Loucy (cell line): Measurements from ENCODE around the gene PDE11A.

Experiments
- EZH2phosphoT487 ChIP-seq: fragments of 200-600 bp; IDR thresholded peaks from 2 replicates; pipeline ENCODE4 v1.6.1; 2018; ENCODE audit warnings: antibody characterized with exemption, mild to moderate bottlenecking, moderate library complexity, borderline replicate concordance
- TF ChIP-seq, protein P1 (sequence below): fragments of 200-600 bp; sonication (generic); conservative IDR thresholded peaks from 2 replicates; pipeline ENCODE4 v1.5.1; 2014; ENCODE audit warnings: mild to moderate bottlenecking, antibody characterized with exemption, low read length

DNA sequence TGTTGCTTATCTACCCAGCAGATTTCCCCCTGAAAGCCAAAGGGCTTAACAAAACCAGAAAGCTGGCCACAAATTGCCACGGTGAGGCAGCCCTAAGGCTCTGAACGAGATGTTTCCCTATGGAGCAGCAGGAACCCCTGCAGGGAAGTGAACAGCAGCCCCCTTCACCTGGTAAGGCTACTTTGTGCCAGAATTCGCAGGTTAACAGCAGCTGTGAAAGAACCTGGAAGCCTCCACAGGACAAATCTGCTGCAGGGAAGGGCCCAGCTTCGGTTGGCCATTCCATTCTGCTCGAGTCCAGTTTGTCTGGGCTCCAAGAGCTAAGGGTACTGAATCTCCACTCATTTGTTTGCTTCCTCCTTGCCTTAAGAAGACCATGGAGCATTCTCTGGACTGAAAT lies 175.3 kb downstream of the PDE11A start:
- TF ChIP-seq, protein P1, sequence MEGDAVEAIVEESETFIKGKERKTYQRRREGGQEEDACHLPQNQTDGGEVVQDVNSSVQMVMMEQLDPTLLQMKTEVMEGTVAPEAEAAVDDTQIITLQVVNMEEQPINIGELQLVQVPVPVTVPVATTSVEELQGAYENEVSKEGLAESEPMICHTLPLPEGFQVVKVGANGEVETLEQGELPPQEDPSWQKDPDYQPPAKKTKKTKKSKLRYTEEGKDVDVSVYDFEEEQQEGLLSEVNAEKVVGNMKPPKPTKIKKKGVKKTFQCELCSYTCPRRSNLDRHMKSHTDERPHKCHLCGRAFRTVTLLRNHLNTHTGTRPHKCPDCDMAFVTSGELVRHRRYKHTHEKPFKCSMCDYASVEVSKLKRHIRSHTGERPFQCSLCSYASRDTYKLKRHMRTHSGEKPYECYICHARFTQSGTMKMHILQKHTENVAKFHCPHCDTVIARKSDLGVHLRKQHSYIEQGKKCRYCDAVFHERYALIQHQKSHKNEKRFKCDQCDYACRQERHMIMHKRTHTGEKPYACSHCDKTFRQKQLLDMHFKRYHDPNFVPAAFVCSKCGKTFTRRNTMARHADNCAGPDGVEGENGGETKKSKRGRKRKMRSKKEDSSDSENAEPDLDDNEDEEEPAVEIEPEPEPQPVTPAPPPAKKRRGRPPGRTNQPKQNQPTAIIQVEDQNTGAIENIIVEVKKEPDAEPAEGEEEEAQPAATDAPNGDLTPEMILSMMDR = no peak
- no peak for TF ChIP-seq EZH2phosphoT487
